Measurements from ENCODE around the gene TOMM22.
A peak's percentile ranks its signal among the peaks of the same experiment; 100 is the strongest.
"Not testable (repeated sequence)": the region's sequence is repeated elsewhere in the genome, so short reads cannot be mapped to it uniquely, and the experiment has no call there.

TOMM22 gene

GRCh38 chr22:38681582-38682335, at the start of gene TOMM22:
TOMM22 (plus strand) TSS chr22:38681957; CDS start chr22:38681979, 22 bp downstream.
- peak; percentile 80 for DNase-seq

- DNase-seq = no peak
Observed at GRCh38 chr22:38632528-38632927, 49.2 kb upstream of the TOMM22 start.

GRCh38 chr22:38638216-38638615, 43.5 kb upstream of the TOMM22 start:
- DNase-seq = no peak

GRCh38 chr22:38638728-38639127, 43.0 kb upstream of the TOMM22 start:
- DNase-seq = no peak

GRCh38 chr22:38641476-38642040, 40.2 kb upstream of the TOMM22 start:
- no peak for DNase-seq

GRCh38 chr22:38644245-38644644, 37.5 kb upstream of the TOMM22 start:
- not testable (repeated sequence) for DNase-seq

- DNase-seq = no peak
Observed at GRCh38 chr22:38645430-38645829, 36.3 kb upstream of the TOMM22 start.

- DNase-seq = no peak
Observed at GRCh38 chr22:38649841-38650522, 31.8 kb upstream of the TOMM22 start.

- no peak for DNase-seq
Observed at GRCh38 chr22:38652859-38653258, 28.9 kb upstream of the TOMM22 start.

- DNase-seq = no peak
Observed at GRCh38 chr22:38653741-38654140, 28.0 kb upstream of the TOMM22 start.

GRCh38 chr22:38655519-38656255, 26.1 kb upstream of the TOMM22 start:
- no peak for DNase-seq

- DNase-seq = peak; percentile 82
Observed at GRCh38 chr22:38656256-38657044, 25.3 kb upstream of the TOMM22 start, which contains the start of the genes CBY1 and FAM227A. CBY1 (plus strand) TSS chr22:38656638; CDS start chr22:38668055, 11,417 bp downstream. FAM227A (minus strand) TSS chr22:38656392; CDS start chr22:38650168, 6,224 bp downstream.

GRCh38 chr22:38657045-38657909, 24.5 kb upstream of the TOMM22 start:
- DNase-seq = peak; percentile 13

- DNase-seq = no peak
Observed at GRCh38 chr22:38674888-38675287, 6.9 kb upstream of the TOMM22 start.

- no peak for DNase-seq
Observed at GRCh38 chr22:38675833-38676232, 5.9 kb upstream of the TOMM22 start.

GRCh38 chr22:38684895-38685294, 3.1 kb downstream of the TOMM22 start:
- no peak for DNase-seq

- DNase-seq = no peak
Observed at GRCh38 chr22:38685761-38686160, 4.0 kb downstream of the TOMM22 start.

- DNase-seq = no peak
Observed at GRCh38 chr22:38689651-38690050, 7.9 kb downstream of the TOMM22 start.

- DNase-seq = no peak
Observed at GRCh38 chr22:38694049-38694448, 12.3 kb downstream of the TOMM22 start.

- DNase-seq = no peak
Observed at GRCh38 chr22:38694940-38695339, 13.2 kb downstream of the TOMM22 start.
